Stimulated activated CD8-positive, alpha-beta memory T cell treated with anti-CD3 and anti-CD28 coated beads, Interleukin-4, amount 100 ng/mL, for 24 hours (primary cell): Measurements from ENCODE around the gene GCNT3.

Source experiments
- DNase-seq: peaks from one replicate; pipeline ENCODE4 v3.0.0-alpha.2; 2020; ENCODE audit warnings: low read depth

GCNT3 gene, protein sequence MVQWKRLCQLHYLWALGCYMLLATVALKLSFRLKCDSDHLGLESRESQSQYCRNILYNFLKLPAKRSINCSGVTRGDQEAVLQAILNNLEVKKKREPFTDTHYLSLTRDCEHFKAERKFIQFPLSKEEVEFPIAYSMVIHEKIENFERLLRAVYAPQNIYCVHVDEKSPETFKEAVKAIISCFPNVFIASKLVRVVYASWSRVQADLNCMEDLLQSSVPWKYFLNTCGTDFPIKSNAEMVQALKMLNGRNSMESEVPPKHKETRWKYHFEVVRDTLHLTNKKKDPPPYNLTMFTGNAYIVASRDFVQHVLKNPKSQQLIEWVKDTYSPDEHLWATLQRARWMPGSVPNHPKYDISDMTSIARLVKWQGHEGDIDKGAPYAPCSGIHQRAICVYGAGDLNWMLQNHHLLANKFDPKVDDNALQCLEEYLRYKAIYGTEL

GRCh38 chr15:59611276-59612260, at the start of gene GCNT3:
Gene GCNT3 (plus strand): TSS chr15:59611783. CDS start chr15:59618239, 6,456 bp downstream.
- DNase-seq = no peak

DNA sequence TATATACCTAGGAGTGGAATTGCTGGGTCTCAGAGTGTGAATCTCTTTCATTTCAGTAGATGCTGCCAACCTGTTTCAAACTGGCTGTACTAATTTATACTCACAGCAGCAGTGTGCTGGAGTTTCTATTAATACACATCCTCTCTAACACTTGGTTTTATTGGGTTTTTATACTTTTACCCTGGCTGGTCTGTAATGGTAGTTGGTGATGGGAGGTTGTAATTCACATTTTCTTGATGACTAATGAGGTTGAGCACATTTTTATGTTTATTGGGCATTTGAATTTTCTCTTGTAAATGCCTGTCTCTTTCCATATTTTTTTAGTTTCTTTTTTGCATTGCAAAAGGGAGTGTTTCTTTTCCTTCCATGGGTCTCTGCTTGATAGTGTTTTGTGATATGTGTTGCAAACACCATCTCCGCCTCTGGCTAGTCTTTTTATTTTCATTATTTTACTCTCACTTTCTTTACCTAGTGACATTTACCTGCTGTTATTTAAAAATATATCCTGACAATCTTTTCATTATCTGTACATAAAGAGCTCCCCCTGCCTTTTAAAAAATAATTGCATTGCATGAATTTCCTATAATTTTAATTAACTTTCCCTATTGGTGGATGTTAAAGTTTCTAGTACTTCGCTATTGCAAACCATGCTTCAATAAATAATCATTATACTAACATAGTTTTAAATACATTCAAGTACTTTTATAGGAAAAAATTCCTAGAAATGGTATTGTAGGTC, 49.0 kb upstream of the GCNT3 start:
- no peak for DNase-seq

GRCh38 chr15:59565299-59565698, 46.3 kb upstream of the GCNT3 start:
- DNase-seq = no peak

DNA sequence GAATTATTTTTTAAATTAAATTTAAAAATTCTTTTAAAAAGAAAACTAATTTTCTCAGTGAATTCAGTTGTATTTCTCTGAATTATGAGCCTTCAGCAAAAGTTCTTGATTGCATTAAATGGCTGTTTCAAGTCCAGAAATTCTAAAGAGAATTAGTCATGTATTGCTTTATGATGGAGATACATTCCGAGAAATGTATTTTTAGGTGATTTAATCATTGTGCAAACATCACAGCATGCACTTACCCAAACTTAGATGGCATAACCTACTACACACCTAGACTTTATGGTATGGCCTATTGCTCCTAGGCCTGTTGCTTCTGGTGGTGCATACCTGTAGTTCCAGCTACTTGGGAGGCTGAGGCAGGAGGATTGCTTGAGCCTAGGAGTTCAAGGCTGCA, 44.3 kb upstream of the GCNT3 start:
- no peak for DNase-seq

GRCh38 chr15:59569477-59569876, 42.1 kb upstream of the GCNT3 start:
- no peak for DNase-seq

DNA sequence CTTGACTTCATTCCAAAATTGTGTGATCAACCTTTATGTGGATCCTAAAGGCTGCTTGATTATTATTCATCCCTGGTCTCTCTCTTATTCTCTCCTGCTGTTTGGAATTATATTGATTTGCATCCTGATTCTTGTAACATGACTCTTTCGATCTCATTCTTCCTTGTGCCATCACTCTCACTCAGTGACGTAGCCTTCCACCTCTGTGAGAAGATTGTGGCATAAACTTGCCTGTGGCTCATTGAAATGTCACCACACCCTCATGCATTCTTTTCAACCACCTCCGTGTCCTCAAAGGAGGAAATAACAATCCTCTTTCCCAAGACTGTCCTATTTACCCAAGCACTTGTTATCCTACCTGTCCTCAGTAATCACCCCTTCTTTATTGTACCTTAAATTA, 41.3 kb upstream of the GCNT3 start:
- DNase-seq = no peak

- DNase-seq = no peak
These were observed 40.0 kb upstream of the GCNT3 start for GRCh38 chr15:59571606-59572005.

DNA sequence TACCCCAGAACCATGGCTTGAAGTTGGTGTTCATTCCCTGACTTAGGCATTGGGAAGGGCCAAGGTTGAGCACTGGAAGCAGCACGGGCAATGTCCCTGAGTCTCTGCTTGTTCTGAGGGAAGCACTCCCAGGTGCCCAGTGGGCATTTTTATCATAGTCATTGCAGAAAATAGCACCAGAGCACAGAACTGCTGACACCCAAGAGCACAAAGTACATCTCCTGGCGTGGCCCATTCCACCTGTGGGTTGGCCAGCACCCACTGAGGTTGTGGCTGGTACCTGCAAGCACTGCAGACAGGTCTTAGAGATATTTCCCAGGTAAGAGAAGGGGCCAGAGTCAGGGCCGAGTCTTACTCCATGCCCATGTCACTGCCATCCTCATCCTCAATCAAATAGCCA, 28.5 kb upstream of the GCNT3 start:
- no peak for DNase-seq

DNA sequence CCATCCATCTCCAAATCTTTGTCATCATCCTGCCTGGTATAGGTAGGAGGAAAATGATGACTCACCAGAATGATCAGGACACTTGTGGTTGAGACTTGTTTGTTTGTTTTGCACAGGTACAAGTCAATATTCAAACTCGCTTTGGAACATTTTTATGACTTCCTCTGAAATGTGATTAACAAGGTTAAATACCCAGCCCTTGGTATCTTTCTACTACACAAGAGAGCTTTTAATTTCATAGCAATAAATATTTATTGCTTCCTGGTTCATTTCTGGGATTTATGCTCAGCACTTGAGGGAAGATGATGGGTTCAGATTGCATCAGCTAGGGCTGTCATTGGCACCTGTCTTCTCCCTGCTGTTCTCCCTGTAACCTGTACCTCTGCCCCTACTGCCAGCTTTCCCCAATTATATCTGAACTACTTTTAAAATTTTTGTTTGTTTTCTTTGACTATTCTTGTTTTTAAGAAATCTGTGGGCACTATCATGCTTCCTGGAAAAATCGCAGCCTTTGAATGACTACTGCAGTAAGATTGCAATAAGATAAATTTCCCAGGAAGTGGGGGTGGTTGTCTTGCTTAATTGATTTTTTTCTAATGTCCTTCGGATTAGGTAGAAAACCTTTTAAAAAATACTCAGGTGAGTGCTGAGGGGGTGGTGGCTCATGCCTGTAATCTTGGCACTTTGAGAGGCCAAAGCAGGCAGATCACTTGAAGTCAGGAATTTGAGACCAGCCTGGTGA, 24.3 kb upstream of the GCNT3 start:
- no peak for DNase-seq

- DNase-seq = no peak
These were observed 21.6 kb upstream of the GCNT3 start for GRCh38 chr15:59590027-59590426.

GRCh38 chr15:59591356-59591755, 20.2 kb upstream of the GCNT3 start:
- no peak for DNase-seq

DNA sequence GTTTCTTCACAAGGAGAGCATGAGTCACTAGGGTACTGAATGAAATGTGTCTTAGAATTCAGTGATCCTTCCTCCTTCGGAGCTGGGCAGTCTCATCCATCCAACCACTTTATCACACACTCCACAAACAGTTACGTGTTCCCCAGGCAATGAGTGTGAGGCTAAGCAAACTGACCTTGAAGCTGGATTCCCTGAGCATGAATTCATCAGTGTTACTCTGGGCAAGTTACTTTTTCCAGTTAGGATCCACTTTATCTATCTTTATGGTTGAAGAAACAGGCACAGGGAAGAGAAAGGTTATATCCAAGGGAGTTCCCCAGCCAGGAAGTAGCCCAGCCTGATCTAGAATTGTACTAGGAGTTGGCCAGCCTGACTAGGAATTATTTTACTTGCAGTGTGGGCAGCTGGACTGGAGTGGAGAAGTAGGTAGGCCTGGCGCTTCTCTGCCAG, 17.1 kb upstream of the GCNT3 start:
- DNase-seq = no peak

GRCh38 chr15:59594991-59595390, 16.6 kb upstream of the GCNT3 start:
- no peak for DNase-seq

DNA sequence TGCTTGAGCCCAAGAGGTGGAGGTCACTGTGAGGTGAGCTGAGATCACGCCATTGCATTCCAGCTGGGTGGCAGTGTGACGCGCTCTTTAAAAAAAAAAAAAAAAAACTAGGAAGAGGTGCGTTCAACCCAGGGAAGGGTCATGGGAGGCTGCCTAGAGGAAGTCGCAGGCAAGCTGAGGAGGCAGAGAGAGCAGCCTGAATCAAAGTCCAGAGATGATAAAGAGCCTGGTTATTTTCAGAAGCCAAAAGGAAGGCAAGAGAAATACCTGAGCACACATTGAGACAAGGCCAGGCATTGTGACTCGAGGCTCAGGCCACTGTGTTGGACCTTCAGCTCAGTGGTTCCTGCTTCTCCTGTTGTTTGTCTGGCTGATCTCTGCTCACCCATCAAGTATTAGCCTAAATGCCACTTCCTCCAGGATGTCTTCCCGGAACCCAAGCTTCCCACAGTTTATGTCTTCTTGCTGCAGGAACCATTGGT, 16.1 kb upstream of the GCNT3 start:
- no peak for DNase-seq

DNA sequence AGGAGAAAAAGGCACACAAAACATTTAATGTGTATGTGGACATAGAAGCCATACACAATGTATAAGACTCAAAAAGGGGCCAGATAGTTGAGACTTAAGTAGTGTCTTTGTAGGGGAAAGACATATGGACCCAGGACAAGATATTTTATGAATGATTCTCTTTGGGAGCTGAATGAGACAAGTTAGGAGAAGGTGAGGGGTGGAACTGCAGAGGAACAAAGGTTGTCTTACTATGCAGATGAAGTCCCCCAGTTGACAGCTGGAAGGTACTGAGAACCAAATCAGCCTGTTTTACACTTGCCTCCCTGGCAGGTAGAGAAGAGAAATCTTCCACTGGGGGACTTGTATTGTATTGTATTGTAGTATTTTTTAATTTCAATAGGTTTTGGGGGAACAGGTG, 14.9 kb upstream of the GCNT3 start:
- DNase-seq = no peak

DNA sequence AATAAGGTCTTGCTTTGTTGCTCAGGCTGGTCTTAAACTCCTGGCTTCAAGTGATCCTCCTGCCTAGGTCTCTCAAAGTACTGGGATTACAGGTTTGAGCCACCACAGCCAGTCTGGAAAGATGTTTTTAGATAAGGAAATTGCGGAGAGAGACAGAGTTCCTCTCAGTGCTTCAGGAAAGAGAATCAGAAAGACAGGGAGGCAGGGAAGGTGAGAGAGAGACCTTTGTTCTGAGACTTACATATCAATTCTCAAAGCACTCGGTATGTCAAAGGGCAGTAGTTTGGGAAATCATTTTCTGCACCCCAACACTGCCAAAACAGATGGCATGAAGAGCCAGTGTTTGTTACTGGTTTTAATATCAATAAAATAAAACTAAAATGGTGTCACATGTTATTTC, 13.1 kb upstream of the GCNT3 start:
- DNase-seq = no peak

DNA sequence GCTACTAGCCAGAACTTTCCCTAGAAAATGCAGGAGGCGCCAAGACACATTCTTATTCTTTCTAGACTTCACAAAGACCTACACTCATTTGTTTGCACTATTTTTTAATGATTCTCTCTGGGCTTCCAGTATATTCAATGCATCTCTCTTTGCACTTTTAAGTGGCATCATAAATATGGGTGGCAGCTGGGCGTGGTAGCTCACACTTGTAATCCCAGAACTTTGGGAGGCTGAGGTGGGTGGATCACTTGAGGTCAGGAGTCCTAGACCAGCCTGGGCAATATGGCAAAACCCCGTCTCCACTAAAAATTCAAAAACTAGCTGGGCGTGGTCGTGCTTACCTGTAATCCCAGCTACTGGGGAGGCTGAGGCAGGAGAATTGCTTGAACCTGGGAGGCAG, 5.6 kb upstream of the GCNT3 start:
- DNase-seq = no peak

- no peak for DNase-seq
These were observed 1.6 kb upstream of the GCNT3 start for GRCh38 chr15:59609730-59610712.

DNA sequence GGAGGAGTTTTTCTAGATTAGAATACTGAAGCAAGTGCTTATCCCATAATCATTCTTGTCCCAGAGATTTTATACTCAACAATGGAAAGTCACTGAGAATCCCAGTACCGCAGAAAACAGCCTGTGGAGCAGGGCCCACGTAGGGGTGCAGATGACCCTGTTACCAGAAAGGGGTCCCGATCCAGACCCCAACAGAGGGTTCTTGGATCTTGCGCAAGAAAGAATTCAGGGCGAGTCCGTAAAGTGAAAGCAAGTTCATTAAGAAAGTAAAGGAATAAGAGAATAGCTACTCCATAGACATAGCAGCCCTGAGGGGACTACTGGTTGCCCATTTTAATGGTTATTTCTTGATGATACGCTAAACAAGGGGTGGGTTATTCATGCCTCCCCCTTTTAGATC, 2.6 kb downstream of the GCNT3 start:
- no peak for DNase-seq

DNA sequence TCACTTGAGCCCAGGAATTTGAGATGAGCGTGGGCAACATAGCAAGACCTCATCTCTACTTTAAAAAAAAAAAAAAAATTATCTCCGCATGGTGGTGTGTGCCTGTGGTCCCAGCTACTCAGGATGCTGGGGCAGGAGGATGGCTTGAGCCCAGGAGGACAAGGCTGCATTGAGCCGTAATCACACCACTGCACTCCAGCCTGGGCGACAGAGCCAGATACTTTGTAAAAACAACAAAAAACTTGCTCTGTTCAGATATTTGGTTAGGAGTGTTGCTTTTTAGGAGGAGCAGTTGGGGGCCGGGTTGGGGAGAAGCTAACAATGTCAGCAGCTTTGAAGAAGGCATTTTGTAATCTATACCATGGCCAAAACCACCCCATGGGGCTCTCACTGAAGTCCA, 4.1 kb downstream of the GCNT3 start:
- no peak for DNase-seq
